SU-DHL-6 (cell line): ENCODE data around the gene ARCN1.

Experiments
- H2AFZ ChIP-seq: fragments of 200-600 bp; sonication (generic); 2 replicates; pipeline ENCODE4 v1.6.1; 2014; ENCODE audit warnings: low read depth, mild to moderate bottlenecking, moderate library complexity, mixed read lengths, antibody characterized with exemption, low read length; ENCODE audit not compliant: severe bottlenecking
- H3F3A ChIP-seq: fragments of 200-600 bp; shearing (Covaris generic); 2 replicates; pipeline ENCODE4 v1.6.0; 2016; ENCODE audit warnings: antibody characterized with exemption, mild to moderate bottlenecking; ENCODE audit not compliant: insufficient read depth
- H3K27ac ChIP-seq: fragments of 200-600 bp; sonication (generic); 2 replicates; pipeline ENCODE4 v1.5.1; 2016; ENCODE audit warnings: low read depth, mild to moderate bottlenecking, low read length, moderate library complexity, mixed read lengths
- H3K27me3 ChIP-seq: fragments of 200-600 bp; sonication (generic), shearing (Covaris generic); 2 replicates; pipeline ENCODE4 v1.6.0; 2014; ENCODE audit warnings: mild to moderate bottlenecking, low read length
- H3K36me3 ChIP-seq: fragments of 200-600 bp; sonication (generic); 2 replicates; pipeline ENCODE4 v1.6.1; 2014; ENCODE audit warnings: mild to moderate bottlenecking, low read length, mixed read lengths
- H3K4me2 ChIP-seq: fragments of 300-600, 200-600 bp; shearing (Covaris generic), sonication (generic); 2 replicates; pipeline ENCODE4 v1.6.0; 2014; ENCODE audit warnings: low read length, low read depth, mild to moderate bottlenecking; ENCODE audit not compliant: poor library complexity, severe bottlenecking
- H3K4me3 ChIP-seq: fragments of 200-600 bp; sonication (generic); 2 replicates; pipeline ENCODE4 v1.5.1; 2014; ENCODE audit warnings: antibody characterized with exemption, low read length, mild to moderate bottlenecking, mixed read lengths; ENCODE audit not compliant: insufficient read depth, poor library complexity, severe bottlenecking
- H3K79me2 ChIP-seq: fragments of 200-600 bp; sonication (generic); 2 replicates; pipeline ENCODE4 v1.6.1; 2014; ENCODE audit warnings: mild to moderate bottlenecking, low read length, moderate library complexity; ENCODE audit not compliant: insufficient read depth
- H3K9ac ChIP-seq: fragments of 200-600 bp; sonication (generic); 2 replicates; pipeline ENCODE4 v1.7.0; 2014; ENCODE audit warnings: mild to moderate bottlenecking, low read length
- H3K9me2 ChIP-seq: fragments of 200-600 bp; sonication (generic); replicated peaks from 2 replicates; pipeline ENCODE4 v1.6.1; 2014; ENCODE audit warnings: low read length; ENCODE audit not compliant: insufficient read depth
- H3K9me3 ChIP-seq: fragments of 200-600 bp; sonication (generic); 2 replicates; pipeline ENCODE4 v1.6.1; 2014; ENCODE audit warnings: low read length, mixed read lengths; ENCODE audit not compliant: insufficient read depth
- H4K20me1 ChIP-seq: fragments of 200-600 bp; sonication (generic); 2 replicates; pipeline ENCODE4 v1.6.1; 2014; ENCODE audit warnings: low read depth, mild to moderate bottlenecking, antibody characterized with exemption, low read length, moderate library complexity, mixed read lengths
- EZH2phosphoT487 ChIP-seq: fragments of 200-600 bp; sonication (generic), shearing (Covaris generic); conservative IDR thresholded peaks from 2 replicates; pipeline ENCODE4 v1.6.1; 2018; ENCODE audit warnings: mild to moderate bottlenecking, antibody characterized with exemption, low read length, moderate library complexity, mixed read lengths
- TF ChIP-seq, protein P1 (sequence below): fragments of 200-600 bp; sonication (generic); IDR thresholded peaks from one replicate; pipeline ENCODE4 v1.5.1; 2017; ENCODE audit warnings: antibody characterized with exemption, mild to moderate bottlenecking, low read length, moderate library complexity; ENCODE audit not compliant: insufficient read depth, poor library complexity, severe bottlenecking

The ARCN1 gene

DNA sequence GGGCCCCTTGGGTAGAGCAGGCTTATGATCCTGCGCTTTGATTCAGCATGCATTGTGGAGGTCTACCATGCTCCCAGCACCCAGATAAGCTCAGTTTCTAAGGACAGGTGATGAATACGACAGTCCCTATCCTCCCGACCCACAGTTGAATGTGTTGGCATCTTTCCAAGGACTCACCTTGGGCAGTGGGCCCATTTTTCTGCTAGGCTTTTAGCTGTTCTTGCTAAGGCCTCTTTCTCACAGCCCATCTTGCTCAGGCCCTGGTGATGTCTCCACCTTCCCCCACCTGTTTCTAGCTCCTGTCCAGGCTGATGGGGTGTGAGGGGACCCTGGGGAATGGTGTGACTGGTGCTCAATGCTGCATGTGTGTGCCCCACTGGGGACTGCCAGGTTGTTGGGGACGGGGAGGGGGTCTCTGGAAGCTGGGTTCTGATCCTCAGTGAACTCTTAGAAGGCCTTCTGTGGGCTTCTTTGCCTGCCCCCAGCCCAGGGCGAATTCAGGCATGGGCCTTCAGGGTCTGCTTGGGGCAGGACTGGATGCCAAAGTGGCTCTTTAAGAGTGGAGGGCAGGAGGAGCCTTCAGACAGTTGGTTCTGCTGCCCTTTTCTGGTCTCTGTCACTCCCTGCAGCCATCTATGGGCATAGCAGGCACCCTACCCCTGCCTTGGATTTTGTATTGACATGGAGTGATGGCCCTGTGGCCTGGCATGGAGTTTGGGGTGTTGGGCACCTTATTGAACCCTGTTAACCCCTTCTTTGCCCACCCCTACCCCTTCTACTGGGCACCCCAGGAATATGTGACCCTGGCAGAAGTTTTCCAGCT is 68.3 kb downstream of the ARCN1 start:
- Histone ChIP-seq H3K9me3 (no peaks in the 10 kb centered on the region), H3K9me2 (no peaks in the 10 kb centered on the region), H3K79me2 (no peaks in the 10 kb centered on the region), H3K4me2 (no peak overlapping the region), H2AFZ (no peak overlapping the region), H3K27me3 (no peaks in the 10 kb centered on the region), H3F3A (no peaks in the 10 kb centered on the region), H3K9ac (no peak overlapping the region), H3K36me3 (no peaks in the 10 kb centered on the region), H3K27ac (no peak overlapping the region), H3K4me3 (no peak overlapping the region), H4K20me1 (no peaks in the 10 kb centered on the region)
- TF ChIP-seq, protein P1, sequence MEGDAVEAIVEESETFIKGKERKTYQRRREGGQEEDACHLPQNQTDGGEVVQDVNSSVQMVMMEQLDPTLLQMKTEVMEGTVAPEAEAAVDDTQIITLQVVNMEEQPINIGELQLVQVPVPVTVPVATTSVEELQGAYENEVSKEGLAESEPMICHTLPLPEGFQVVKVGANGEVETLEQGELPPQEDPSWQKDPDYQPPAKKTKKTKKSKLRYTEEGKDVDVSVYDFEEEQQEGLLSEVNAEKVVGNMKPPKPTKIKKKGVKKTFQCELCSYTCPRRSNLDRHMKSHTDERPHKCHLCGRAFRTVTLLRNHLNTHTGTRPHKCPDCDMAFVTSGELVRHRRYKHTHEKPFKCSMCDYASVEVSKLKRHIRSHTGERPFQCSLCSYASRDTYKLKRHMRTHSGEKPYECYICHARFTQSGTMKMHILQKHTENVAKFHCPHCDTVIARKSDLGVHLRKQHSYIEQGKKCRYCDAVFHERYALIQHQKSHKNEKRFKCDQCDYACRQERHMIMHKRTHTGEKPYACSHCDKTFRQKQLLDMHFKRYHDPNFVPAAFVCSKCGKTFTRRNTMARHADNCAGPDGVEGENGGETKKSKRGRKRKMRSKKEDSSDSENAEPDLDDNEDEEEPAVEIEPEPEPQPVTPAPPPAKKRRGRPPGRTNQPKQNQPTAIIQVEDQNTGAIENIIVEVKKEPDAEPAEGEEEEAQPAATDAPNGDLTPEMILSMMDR: no peak
- TF ChIP-seq EZH2phosphoT487: no peak

DNA sequence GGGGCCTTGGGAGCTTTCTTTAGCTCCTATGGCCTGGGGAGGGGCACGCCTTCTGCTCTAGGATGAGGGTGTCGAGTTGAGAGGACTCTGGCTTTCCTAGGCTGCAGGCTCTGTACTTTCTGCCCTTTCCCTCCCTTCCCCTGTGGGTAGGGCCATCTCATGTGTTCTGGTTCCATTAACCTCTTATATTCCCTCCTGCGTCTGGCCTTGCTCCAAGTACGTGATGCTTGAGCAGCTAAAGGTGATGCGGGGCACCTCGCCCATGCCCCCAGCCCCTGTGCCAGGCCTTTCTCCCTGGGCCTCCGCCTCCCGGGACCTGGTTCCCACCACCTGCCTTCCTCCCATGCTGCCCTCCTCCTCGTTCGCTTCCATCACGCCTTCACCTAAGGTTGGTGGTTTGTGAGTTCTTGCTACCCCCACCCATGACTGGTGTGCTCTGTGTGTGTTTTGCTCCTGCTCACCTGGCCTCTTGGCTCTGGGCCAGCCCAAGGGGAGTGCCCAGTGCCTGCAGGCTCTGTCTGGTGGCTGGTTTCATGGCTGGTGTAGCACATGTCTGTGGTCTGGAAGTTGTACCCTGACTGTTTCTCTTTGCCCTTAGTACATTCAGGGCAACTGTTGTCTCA is 69.3 kb downstream of the ARCN1 start:
- no peaks in the 10 kb centered on the region for H3K9me2 ChIP-seq
- no peak overlapping the region for H2AFZ ChIP-seq
- TF ChIP-seq, protein P1: no peak
- TF ChIP-seq EZH2phosphoT487: no peak

DNA sequence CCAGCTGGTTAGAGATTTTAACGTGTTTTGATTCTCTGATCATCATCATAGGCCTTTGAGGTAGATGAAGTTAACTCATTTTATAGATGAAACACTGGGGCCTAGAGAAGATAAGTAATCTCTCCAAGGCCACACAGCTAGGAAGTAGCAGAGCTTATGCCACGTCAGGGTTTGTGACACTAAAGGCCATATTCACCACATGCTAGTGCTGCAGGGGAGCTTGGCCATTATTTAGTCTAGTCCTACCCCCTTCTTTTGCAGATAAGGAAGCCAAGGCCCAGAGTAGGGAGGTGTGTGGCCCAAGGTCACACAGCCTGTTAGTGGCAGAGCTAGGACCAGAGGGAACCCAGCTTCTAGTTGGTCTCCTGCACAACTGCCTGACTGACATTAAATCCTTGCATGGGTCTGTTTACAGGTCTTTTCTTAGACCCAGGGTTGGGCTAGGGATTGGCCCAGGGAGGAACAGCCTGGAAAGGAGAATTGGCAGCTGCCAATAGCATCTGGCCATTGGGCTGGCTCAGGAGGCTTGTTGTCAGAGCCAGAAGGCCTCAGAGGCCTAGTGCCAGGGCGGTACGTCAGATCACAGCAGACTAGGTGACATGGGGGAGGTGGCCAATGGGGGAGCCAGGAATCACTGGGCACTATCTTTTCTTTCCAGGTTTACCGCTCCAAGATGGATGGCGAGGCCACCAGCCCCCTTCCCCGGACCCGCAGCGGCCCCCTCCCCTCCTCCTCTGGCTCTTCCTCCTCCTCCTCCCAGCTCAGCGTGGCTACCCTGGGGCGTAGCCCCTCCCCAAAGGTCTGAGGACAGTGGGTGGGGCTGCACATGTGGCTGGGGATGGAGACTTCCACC is 71.2 kb downstream of the ARCN1 start:
- no peak overlapping the region for H3K9ac ChIP-seq
- H3K4me3 ChIP-seq: no peak overlapping the region
- no peaks in the 10 kb centered on the region for H3K36me3 ChIP-seq
- H4K20me1 ChIP-seq: no peaks in the 10 kb centered on the region
- no peaks in the 10 kb centered on the region for H3K9me3 ChIP-seq
- no peak overlapping the region for H3K27ac ChIP-seq
- H3F3A ChIP-seq: no peaks in the 10 kb centered on the region
- TF ChIP-seq, protein P1: no peak
- no peak for TF ChIP-seq EZH2phosphoT487
- H3K79me2 ChIP-seq: no peaks in the 10 kb centered on the region
- no peak overlapping the region for H2AFZ ChIP-seq
- H3K27me3 ChIP-seq: no peaks in the 10 kb centered on the region
- no peaks in the 10 kb centered on the region for H3K9me2 ChIP-seq
- H3K4me2 ChIP-seq: no peak overlapping the region

More for the DNA sequence above, 69.3 kb downstream of the ARCN1 start:
- H3K9ac ChIP-seq: no peak overlapping the region
- no peaks in the 10 kb centered on the region for H3K36me3 ChIP-seq
- no peak overlapping the region for H3K4me3 ChIP-seq
- no peaks in the 10 kb centered on the region for H3K9me3 ChIP-seq
- H3F3A ChIP-seq: no peaks in the 10 kb centered on the region
- no peaks in the 10 kb centered on the region for H4K20me1 ChIP-seq
- no peak overlapping the region for H3K4me2 ChIP-seq
- no peaks in the 10 kb centered on the region for H3K79me2 ChIP-seq
- no peak overlapping the region for H3K27ac ChIP-seq
- no peaks in the 10 kb centered on the region for H3K27me3 ChIP-seq
